CD14-positive monocyte (primary cell): ENCODE data around the gene FGD2. TPM values are rescaled to one million over a fixed set of nuclear protein-coding genes. Genes with fewer than 3 reads are reported as not detected.
A peak's percentile ranks its signal among the peaks of the same experiment; 100 is the strongest.

Experiments
- DNase-seq, 3 donors: peaks; one replicate each; pipeline ENCODE4 v3.0.0-alpha.2; 2011 to 2022
- H2AFZ ChIP-seq: 2 replicates; pipeline ENCODE4 v1.6.0; 2012; ENCODE audit warnings: mild to moderate bottlenecking, low read depth, low read length, inconsistent platforms; ENCODE audit not compliant: insufficient read depth, poor library complexity, severe bottlenecking
- H3K27ac ChIP-seq, 2 donors: 1 replicate in 1 of 2; 2 replicates in 1 of 2; pipeline ENCODE4 v1.5.1; 2012 to 2013; ENCODE audit warnings: low read length in 2 of 2, control low read depth in 1 of 2, inconsistent platforms in 1 of 2, low read depth in 1 of 2, mild to moderate bottlenecking in 1 of 2
- H3K27me3 ChIP-seq, 2 donors: one replicate each; pipeline versions ENCODE4 v1.6.0 to v1.6.1; 2011 to 2013; ENCODE audit warnings: low read length in 2 of 2; ENCODE audit not compliant: control insufficient read depth in 2 of 2, insufficient read depth in 2 of 2
- H3K36me3 ChIP-seq, 2 donors: replicated peaks in 1 of 2; 1 replicate in 1 of 2; 2 replicates in 1 of 2; pipeline versions ENCODE4 v1.5.1 to v1.6.1; 2012 to 2013; ENCODE audit warnings: low read length in 2 of 2, control low read depth in 1 of 2, inconsistent platforms in 1 of 2, mild to moderate bottlenecking in 1 of 2; ENCODE audit not compliant: insufficient read depth in 2 of 2, control insufficient read depth in 1 of 2
- H3K4me1 ChIP-seq, 2 donors: 1 replicate in 1 of 2; 2 replicates in 1 of 2; pipeline versions ENCODE4 v1.5.1 to v1.6.1; 2012 to 2013; ENCODE audit warnings: low read length in 2 of 2, control low read depth in 1 of 2, inconsistent platforms in 1 of 2, mild to moderate bottlenecking in 1 of 2, moderate library complexity in 1 of 2; ENCODE audit not compliant: insufficient read depth in 2 of 2, control insufficient read depth in 1 of 2
- H3K4me2 ChIP-seq: replicated peaks from 2 replicates; pipeline ENCODE3; 2012; ENCODE audit warnings: low read length, moderate library complexity, mild to moderate bottlenecking; ENCODE audit not compliant: poor library complexity, severe bottlenecking; ENCODE audit errors: extremely low read depth
- H3K4me3 ChIP-seq, 3 experiments: fragments of 200-600 bp in 1 of 3; sonication (generic) in 1 of 3; replicated peaks in 1 of 3; 1 replicate in 2 of 3; 2 replicates in 1 of 3; pipeline ENCODE4 v1.5.1; 2011 to 2013; ENCODE audit warnings: low read length in 3 of 3, mild to moderate bottlenecking in 3 of 3, control low read depth in 2 of 3, low read depth in 2 of 3, inconsistent platforms in 1 of 3, moderate library complexity in 1 of 3
- H3K79me2 ChIP-seq: 2 replicates; pipeline ENCODE4 v1.6.0; 2012; ENCODE audit warnings: mild to moderate bottlenecking, control low read depth, inconsistent platforms, low read length, moderate library complexity; ENCODE audit not compliant: insufficient read depth
- H3K9ac ChIP-seq: 2 replicates; pipeline ENCODE4 v1.6.0; 2017; ENCODE audit warnings: low read length, mild to moderate bottlenecking; ENCODE audit not compliant: insufficient read depth, poor library complexity, severe bottlenecking
- H3K9me3 ChIP-seq, 2 donors: replicated peaks in 1 of 2; 1 replicate in 1 of 2; 2 replicates in 1 of 2; pipeline versions ENCODE4 v1.5.1 to v1.6.1; 2012 to 2013; ENCODE audit warnings: low read length in 2 of 2, control low read depth in 1 of 2; ENCODE audit not compliant: control insufficient read depth in 1 of 2, insufficient read depth in 1 of 2
- H4K20me1 ChIP-seq: 2 replicates; pipeline ENCODE4 v1.6.0; 2012; ENCODE audit warnings: mild to moderate bottlenecking, low read length, control low read depth, moderate library complexity; ENCODE audit not compliant: insufficient read depth
- H3K27ac Mint-ChIP-seq, 7 donors: one replicate each; pipeline ENCODE4 v1.8.0; 2020; ENCODE audit warnings: mild to moderate bottlenecking in 7 of 7, mixed read lengths in 7 of 7, moderate library complexity in 6 of 7, inconsistent platforms in 2 of 7
- H3K27me3 Mint-ChIP-seq, 3 donors: one replicate each; pipeline ENCODE4 v1.8.0; 2021 to 2022; ENCODE audit warnings: low read depth in 3 of 3, mild to moderate bottlenecking in 3 of 3, mixed read lengths in 3 of 3, moderate library complexity in 3 of 3, inconsistent platforms in 1 of 3
- H3K36me3 Mint-ChIP-seq, 2 donors: one replicate each; pipeline ENCODE4 v1.8.0; 2020; ENCODE audit warnings: mixed read lengths in 2 of 2, inconsistent platforms in 1 of 2, mild to moderate bottlenecking in 1 of 2
- H3K4me1 Mint-ChIP-seq: one replicate; pipeline ENCODE4 v1.8.0; 2020; ENCODE audit warnings: mild to moderate bottlenecking, mixed read lengths
- H3K4me3 Mint-ChIP-seq, 2 donors: one replicate each; pipeline ENCODE4 v1.8.0; 2020; ENCODE audit warnings: mild to moderate bottlenecking in 2 of 2, mixed read lengths in 2 of 2, moderate library complexity in 1 of 2
- H3K9me3 Mint-ChIP-seq, 7 donors: one replicate each; pipeline ENCODE4 v1.8.0; 2020 to 2022; ENCODE audit warnings: mixed read lengths in 7 of 7, mild to moderate bottlenecking in 6 of 7, moderate library complexity in 6 of 7, inconsistent platforms in 2 of 7
- WGBS: methylation state at CpG from one replicate; pipeline ENCODE4 v1.1.5; 2013; ENCODE audit warnings: missing lambda C conversion rate; ENCODE audit not compliant: insufficient coverage; 5-methylcytosine and 5-hydroxymethylcytosine counted together
- intact Hi-C, 2 donors: fragments of 100-400 bp; cut with micrococcal nuclease; formaldehyde crosslinking; loops; one replicate each; pipeline versions ENCODE4 v1.15.0 to v1.15.1; 2023
- polyA plus RNA-seq, 3 donors: library from polyadenylated mRNA; depleted of rRNA in 1 of 3; unstranded in 2 of 3; stranded (reverse) in 1 of 3; fragments of 300-500 nt in 2 of 3; fragments of >200 nt in 1 of 3; fragmentation: Illumina TruSeq in 2 of 3; gene quantifications; 1 replicate in 2 of 3; 2 replicates in 1 of 3; pipeline ENCODE4 v1.2.3, GENCODE V29; 2012 to 2021
- TF ChIP-seq, protein P1 (sequence below): fragments of 200-600 bp; IDR thresholded peaks from one replicate; pipeline ENCODE4 v1.8.0; 2022; ENCODE audit warnings: antibody characterized with exemption, mild to moderate bottlenecking

The FGD2 gene
- polyA plus RNA-seq, 3 donors: 25.3 to 356 (median 50.0) TPM

GRCh38 chr6:37050854-37051137 is 45.3 kb downstream of the FGD2 start:
- Mint-ChIP-seq H3K4me3 (peak overlapping the region; percentile 69 to 79), H3K4me1 (peaks cover 62% of the 10 kb centered on the region), H3K27me3 (peaks cover 0 to 9% (median 8%) of the 10 kb centered on the region in 3 donors), H3K36me3 (peaks cover 2 to 9% of the 10 kb centered on the region in 2 donors), H3K9me3 (no peaks in the 10 kb centered on the region), H3K27ac (peak overlapping the region; percentile 97 to 99 (median 99))
- Histone ChIP-seq H3K27ac (peak overlapping the region; percentile 95 to 97), H3K9ac (peak overlapping the region; percentile 69), H3K79me2 (no peaks in the 10 kb centered on the region), H3K4me3 (peak overlapping the region in 1 of 3 experiments; percentile 44), H4K20me1 (no peaks in the 10 kb centered on the region), H3K4me2 (peak overlapping the region; percentile 68), H3K36me3 (no peaks in the 10 kb centered on the region), H2AFZ (no peak overlapping the region), H3K27me3 (no peaks in the 10 kb centered on the region), H3K9me3 (no peaks in the 10 kb centered on the region), H3K4me1 (peaks cover 51 to 61% of the 10 kb centered on the region in 2 donors)
- no peak for DNase-seq
- TF ChIP-seq, protein P1, sequence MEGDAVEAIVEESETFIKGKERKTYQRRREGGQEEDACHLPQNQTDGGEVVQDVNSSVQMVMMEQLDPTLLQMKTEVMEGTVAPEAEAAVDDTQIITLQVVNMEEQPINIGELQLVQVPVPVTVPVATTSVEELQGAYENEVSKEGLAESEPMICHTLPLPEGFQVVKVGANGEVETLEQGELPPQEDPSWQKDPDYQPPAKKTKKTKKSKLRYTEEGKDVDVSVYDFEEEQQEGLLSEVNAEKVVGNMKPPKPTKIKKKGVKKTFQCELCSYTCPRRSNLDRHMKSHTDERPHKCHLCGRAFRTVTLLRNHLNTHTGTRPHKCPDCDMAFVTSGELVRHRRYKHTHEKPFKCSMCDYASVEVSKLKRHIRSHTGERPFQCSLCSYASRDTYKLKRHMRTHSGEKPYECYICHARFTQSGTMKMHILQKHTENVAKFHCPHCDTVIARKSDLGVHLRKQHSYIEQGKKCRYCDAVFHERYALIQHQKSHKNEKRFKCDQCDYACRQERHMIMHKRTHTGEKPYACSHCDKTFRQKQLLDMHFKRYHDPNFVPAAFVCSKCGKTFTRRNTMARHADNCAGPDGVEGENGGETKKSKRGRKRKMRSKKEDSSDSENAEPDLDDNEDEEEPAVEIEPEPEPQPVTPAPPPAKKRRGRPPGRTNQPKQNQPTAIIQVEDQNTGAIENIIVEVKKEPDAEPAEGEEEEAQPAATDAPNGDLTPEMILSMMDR: no peak
- WGBS: 80% methylated on average over 1 of the region's 4 CpGs
- intact Hi-C loops: loop anchor here (1.0 to 10.0 kb wide), 5 partner anchors 48 to 164 kb away; partner anchors contain the start of gene PIM1 (in 1 of the 2)

- peaks cover 0 to 9% (median 8%) of the 10 kb centered on the region in 3 donors for H3K27me3 Mint-ChIP-seq
- DNase-seq: peak; percentile 84 to 87 (median 84)
- no peaks in the 10 kb centered on the region for H3K27me3 ChIP-seq
- 14% methylated on average over 21 of the region's 25 CpGs for WGBS
- TF ChIP-seq, protein P1: peak; percentile 88
- H2AFZ ChIP-seq: peak overlapping the region; percentile 26
- H3K9ac ChIP-seq: peak overlapping the region; percentile 69
- peaks cover 65% of the 10 kb centered on the region for H3K4me1 Mint-ChIP-seq
- H3K36me3 ChIP-seq: no peaks in the 10 kb centered on the region
- H3K79me2 ChIP-seq: no peaks in the 10 kb centered on the region
- H4K20me1 ChIP-seq: no peaks in the 10 kb centered on the region
- peak overlapping the region in 1 of 3 experiments; percentile 44 for H3K4me3 ChIP-seq
- peak overlapping the region; percentile 95 to 97 for H3K27ac ChIP-seq
- peak overlapping the region in 1 of 2 donors; percentile 64 for H3K4me3 Mint-ChIP-seq
- peak overlapping the region; percentile 68 for H3K4me2 ChIP-seq
- H3K27ac Mint-ChIP-seq: peak overlapping the region; percentile 88 to 99 (median 99)
- H3K4me1 ChIP-seq: peaks cover 53 to 67% of the 10 kb centered on the region in 2 donors
- no peaks in the 10 kb centered on the region for H3K9me3 Mint-ChIP-seq
- peaks cover 2 to 9% of the 10 kb centered on the region in 2 donors for H3K36me3 Mint-ChIP-seq
- intact Hi-C loops: loop anchor here (1.0 to 10.0 kb wide), 4 partner anchors 47 to 163 kb away; no protein-coding TSS in a partner anchor
- H3K9me3 ChIP-seq: no peaks in the 10 kb centered on the region
Observed at GRCh38 chr6:37051138-37052026, 45.9 kb downstream of the FGD2 start.
